ENCODE data around the gene SF3B2. TPM values are rescaled to one million over a fixed set of nuclear protein-coding genes. Genes with fewer than 3 reads are reported as not detected.
A peak's percentile ranks its signal among the peaks of the same experiment; 100 is the strongest.
"Not testable (repeated sequence)": the region's sequence is repeated elsewhere in the genome, so short reads cannot be mapped to it uniquely, and the experiment has no call there.

SF3B2 gene
- total RNA-seq, 1 experiment from 2014 or later: 210 TPM

DNA sequence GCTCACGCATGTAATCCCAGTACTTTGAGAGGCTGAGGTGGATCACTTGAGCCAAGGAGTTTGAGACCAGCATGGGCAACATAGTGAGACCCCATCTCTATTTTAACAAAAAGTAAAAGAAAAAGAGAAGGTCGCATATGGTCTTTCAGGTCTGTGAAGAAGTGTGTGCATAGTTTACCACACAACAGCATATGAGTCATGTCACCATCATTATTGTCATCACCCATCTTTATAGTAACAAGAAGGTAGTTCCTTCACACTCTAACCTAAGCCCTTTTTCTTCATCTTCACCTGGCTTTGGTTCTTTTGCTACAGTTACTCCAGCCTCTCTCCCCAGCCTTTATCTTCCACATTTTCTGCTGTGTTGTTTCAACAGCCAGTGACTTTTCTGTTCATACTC lies 57.1 kb downstream of the SF3B2 start:
- no peak for DNase-seq (ENCODE audit: low spot score)

- no peak for DNase-seq (ENCODE audit: low spot score)
Observed at GRCh38 chr11:66111158-66111557, 59.0 kb downstream of the SF3B2 start.

GRCh38 chr11:66112041-66112491 lies 59.9 kb downstream of the SF3B2 start:
- DNase-seq (ENCODE audit: low spot score): no peak

DNA sequence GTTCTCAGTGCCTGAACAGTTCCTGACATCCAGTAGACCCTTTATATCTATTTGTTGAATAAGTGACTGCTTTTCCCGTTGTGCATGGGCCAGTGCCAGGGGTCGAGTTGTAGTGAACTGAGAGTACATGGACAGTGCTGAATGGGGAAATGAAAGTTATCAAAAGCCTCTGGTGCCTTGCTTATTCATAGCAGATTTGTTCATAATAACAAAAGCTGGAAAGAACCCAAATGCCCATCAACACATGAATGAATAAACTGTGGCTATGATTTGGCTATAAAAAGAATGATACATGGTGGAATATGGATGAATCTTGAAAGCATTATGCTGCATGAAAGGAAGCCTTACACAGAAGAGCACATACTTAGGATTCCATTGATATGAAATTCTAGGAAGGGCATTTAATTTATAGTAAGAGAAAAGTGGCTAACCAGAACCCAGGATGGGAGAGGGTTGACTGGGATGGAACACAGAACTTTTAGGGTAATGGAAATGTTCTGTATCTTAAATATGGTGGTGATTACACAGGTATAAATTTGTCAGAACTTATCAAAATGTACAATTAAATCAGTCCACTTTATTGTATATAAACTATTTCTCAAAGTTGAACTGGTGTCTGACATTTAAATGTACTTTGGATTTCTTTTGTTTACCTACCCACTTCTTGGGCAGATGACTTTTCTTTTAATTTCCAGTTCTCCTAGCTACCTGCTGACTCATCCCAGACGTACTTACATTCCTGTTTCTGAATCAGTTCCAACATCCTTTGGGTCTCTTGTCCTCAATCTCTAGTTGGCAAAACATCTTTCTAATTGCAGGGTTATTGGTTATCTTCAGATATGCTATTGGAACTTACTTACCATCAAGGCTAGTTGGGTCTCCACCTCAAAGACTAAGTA lies 60.7 kb downstream of the SF3B2 start:
- peak; percentile 80 for DNase-seq (ENCODE audit: low spot score)

- DNase-seq (ENCODE audit: low spot score): not testable (repeated sequence)
Observed at GRCh38 chr11:66114957-66115356, 62.8 kb downstream of the SF3B2 start.

GRCh38 chr11:66115638-66116301 lies 63.6 kb downstream of the SF3B2 start:
- no peak for DNase-seq (ENCODE audit: low spot score)

- no peak for DNase-seq (ENCODE audit: low spot score)
Observed at GRCh38 chr11:66116576-66117361, 64.6 kb downstream of the SF3B2 start.

GRCh38 chr11:66118847-66119246 lies 66.7 kb downstream of the SF3B2 start:
- DNase-seq (ENCODE audit: low spot score): no peak

Other genes starting within 250 kb of the SF3B2 start
- not detected in 2 replicates for gene SNX32, start 218.4 kb upstream of the SF3B2 start, total RNA-seq (2014; rRNA removed; shearing (Covaris generic))
- 2,410 and 2,611 TPM in 2 replicates for gene CFL1, start 194.2 kb upstream of the SF3B2 start, total RNA-seq (2014; rRNA removed; shearing (Covaris generic))
- 118 and 143 TPM in 2 replicates for gene MUS81, start 191.9 kb upstream of the SF3B2 start, total RNA-seq (2014; rRNA removed; shearing (Covaris generic))
- 1.2 and 1.6 TPM in 2 replicates for gene EFEMP2, start 179.6 kb upstream of the SF3B2 start, total RNA-seq (2014; rRNA removed; shearing (Covaris generic))
- not detected in 2 replicates for gene CTSW, start 172.5 kb upstream of the SF3B2 start, total RNA-seq (2014; rRNA removed; shearing (Covaris generic))
- gene FIBP, start 163.9 kb upstream of the SF3B2 start, total RNA-seq (2014; rRNA removed; shearing (Covaris generic)): 302 and 303 TPM in 2 replicates
- 148 and 155 TPM in 2 replicates for gene CCDC85B, start 161.7 kb upstream of the SF3B2 start, total RNA-seq (2014; rRNA removed; shearing (Covaris generic))
- 123 and 140 TPM in 2 replicates for gene FOSL1, start 152.0 kb upstream of the SF3B2 start, total RNA-seq (2014; rRNA removed; shearing (Covaris generic))
- 21.7 and 24.5 TPM in 2 replicates for gene C11orf68, start 133.3 kb upstream of the SF3B2 start, total RNA-seq (2014; rRNA removed; shearing (Covaris generic))
- 208 and 228 TPM in 2 replicates for gene DRAP1, start 132.9 kb upstream of the SF3B2 start, total RNA-seq (2014; rRNA removed; shearing (Covaris generic))
- not detected in 2 replicates for gene TSGA10IP, start 106.9 kb upstream of the SF3B2 start, total RNA-seq (2014; rRNA removed; shearing (Covaris generic))
- gene SART1, start 90.6 kb upstream of the SF3B2 start, total RNA-seq (2014; rRNA removed; shearing (Covaris generic)): 86.1 and 106 TPM in 2 replicates
- 36.9 and 44.7 TPM in 2 replicates for gene EIF1AD, start 50.2 kb upstream of the SF3B2 start, total RNA-seq (2014; rRNA removed; shearing (Covaris generic))
- 84.3 and 86.3 TPM in 2 replicates for gene BANF1, start 49.9 kb upstream of the SF3B2 start, total RNA-seq (2014; rRNA removed; shearing (Covaris generic))
- gene CST6, start 40.4 kb upstream of the SF3B2 start, total RNA-seq (2014; rRNA removed; shearing (Covaris generic)): 23.0 and 27.2 TPM in 2 replicates
- 0.13 and 0.44 TPM in 2 replicates for gene CATSPER1, start 25.9 kb upstream of the SF3B2 start, total RNA-seq (2014; rRNA removed; shearing (Covaris generic))
- gene GAL3ST3, start 3.2 kb upstream of the SF3B2 start, total RNA-seq (2014; rRNA removed; shearing (Covaris generic)): not detected in 2 replicates
- gene PACS1, start 17.9 kb downstream of the SF3B2 start, total RNA-seq (2014; rRNA removed; shearing (Covaris generic)): 13.8 and 23.1 TPM in 2 replicates
- 14.4 and 17.8 TPM in 2 replicates for gene KLC2, start 205.3 kb downstream of the SF3B2 start, total RNA-seq (2014; rRNA removed; shearing (Covaris generic))
- 357 and 380 TPM in 2 replicates for gene RAB1B, start 216.3 kb downstream of the SF3B2 start, total RNA-seq (2014; rRNA removed; shearing (Covaris generic))
- gene CNIH2, start 225.8 kb downstream of the SF3B2 start, total RNA-seq (2014; rRNA removed; shearing (Covaris generic)): 0.21 and 0.99 TPM in 2 replicates
- gene YIF1A, start 236.8 kb downstream of the SF3B2 start, total RNA-seq (2014; rRNA removed; shearing (Covaris generic)): 286 and 299 TPM in 2 replicates
- gene TMEM151A, start 239.5 kb downstream of the SF3B2 start, total RNA-seq (2014; rRNA removed; shearing (Covaris generic)): 0.05 and 0.08 TPM in 2 replicates